Adipocyte (in vitro differentiated cells): ENCODE measurements around the gene PIK3IP1.

Source experiments
- DNase-seq: peaks from one replicate; pipeline ENCODE4 v3.0.0-alpha.2; 2015; ENCODE audit warnings: low read depth
- H3K27me3 ChIP-seq: replicated peaks from 2 replicates; pipeline ENCODE4 v1.7.0; 2013; ENCODE audit warnings: mild to moderate bottlenecking, low read length, moderate library complexity; ENCODE audit not compliant: control insufficient read depth, insufficient read depth
- H3K36me3 ChIP-seq: 2 replicates; pipeline ENCODE4 v1.7.0; 2013; ENCODE audit warnings: low read length, mild to moderate bottlenecking, moderate library complexity; ENCODE audit not compliant: control insufficient read depth, insufficient read depth, severe bottlenecking
- H3K4me1 ChIP-seq: 2 replicates; pipeline ENCODE4 v1.7.0; 2013; ENCODE audit warnings: mild to moderate bottlenecking, low read length, moderate library complexity; ENCODE audit not compliant: control insufficient read depth, insufficient read depth
- H3K4me3 ChIP-seq: 2 replicates; pipeline ENCODE4 v1.7.0; 2013; ENCODE audit warnings: mild to moderate bottlenecking, low read length, moderate library complexity
- H3K9ac ChIP-seq: 2 replicates; pipeline ENCODE4 v1.7.0; 2013; ENCODE audit warnings: mild to moderate bottlenecking, low read length, moderate library complexity
- H3K9me3 ChIP-seq: 2 replicates; pipeline ENCODE4 v1.7.0; 2013; ENCODE audit warnings: mild to moderate bottlenecking, low read length, moderate library complexity; ENCODE audit not compliant: control insufficient read depth

PIK3IP1 gene

GRCh38 chr22:31305194-31305593 is 12.9 kb upstream of the PIK3IP1 start:
- Histone ChIP-seq H3K27me3 (no peaks in the 10 kb centered on the region), H3K36me3 (no peaks in the 10 kb centered on the region), H3K4me1 (peaks cover 3% of the 10 kb centered on the region), H3K9me3 (no peaks in the 10 kb centered on the region), H3K9ac (no peak overlapping the region), H3K4me3 (no peak overlapping the region)
- no peak for DNase-seq

- H3K4me3 ChIP-seq = no peak overlapping the region
- no peaks in the 10 kb centered on the region for H3K9me3 ChIP-seq
- no peaks in the 10 kb centered on the region for H3K36me3 ChIP-seq
- H3K27me3 ChIP-seq = no peaks in the 10 kb centered on the region
- H3K9ac ChIP-seq = no peak overlapping the region
- no peak for DNase-seq
- peaks cover 8% of the 10 kb centered on the region for H3K4me1 ChIP-seq
Observed at GRCh38 chr22:31302537-31302936, 10.2 kb upstream of the PIK3IP1 start.

DNA sequence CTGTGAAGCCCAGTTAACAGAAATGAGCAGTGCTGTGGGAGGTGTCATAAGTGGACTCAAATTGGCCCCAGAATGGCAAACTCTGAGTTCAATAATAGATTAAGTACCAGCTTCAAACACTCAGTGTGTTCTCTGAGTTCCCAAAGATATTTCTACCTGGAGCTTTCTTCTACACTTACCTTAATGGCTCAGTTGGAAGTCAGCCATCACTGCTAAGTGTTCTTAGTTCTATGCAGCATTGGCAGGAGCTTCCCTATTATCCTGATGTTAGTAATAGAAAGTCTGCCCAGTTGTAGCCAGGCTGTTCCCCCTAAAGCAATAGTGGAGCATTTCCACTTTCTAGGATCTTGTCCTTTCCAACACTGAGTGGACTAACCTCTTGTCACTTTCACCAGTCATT is 9.7 kb upstream of the PIK3IP1 start:
- Histone ChIP-seq H3K4me1 (peaks cover 12% of the 10 kb centered on the region), H3K36me3 (no peaks in the 10 kb centered on the region), H3K9me3 (no peaks in the 10 kb centered on the region), H3K4me3 (no peak overlapping the region), H3K27me3 (no peaks in the 10 kb centered on the region), H3K9ac (no peak overlapping the region)
- no peak for DNase-seq

GRCh38 chr22:31300896-31301295 is 8.6 kb upstream of the PIK3IP1 start:
- DNase-seq = no peak
- Histone ChIP-seq H3K27me3 (no peaks in the 10 kb centered on the region), H3K9ac (no peak overlapping the region), H3K36me3 (no peaks in the 10 kb centered on the region), H3K4me1 (peaks cover 22% of the 10 kb centered on the region), H3K4me3 (no peak overlapping the region), H3K9me3 (no peaks in the 10 kb centered on the region)

- Histone ChIP-seq H3K27me3 (no peaks in the 10 kb centered on the region), H3K4me3 (peak overlapping the region; percentile 71), H3K36me3 (no peaks in the 10 kb centered on the region), H3K9me3 (no peaks in the 10 kb centered on the region), H3K9ac (peak overlapping the region; percentile 78), H3K4me1 (peaks cover 45% of the 10 kb centered on the region)
- peak; percentile 34 for DNase-seq
Observed at GRCh38 chr22:31295831-31296657, 3.8 kb upstream of the PIK3IP1 start.

GRCh38 chr22:31295360-31295759 is 3.1 kb upstream of the PIK3IP1 start:
- no peaks in the 10 kb centered on the region for H3K9me3 ChIP-seq
- peak overlapping the region; percentile 78 for H3K9ac ChIP-seq
- H3K27me3 ChIP-seq = no peaks in the 10 kb centered on the region
- H3K36me3 ChIP-seq = no peaks in the 10 kb centered on the region
- no peak for DNase-seq
- H3K4me1 ChIP-seq = peaks cover 43% of the 10 kb centered on the region
- H3K4me3 ChIP-seq = peak overlapping the region; percentile 71

- Histone ChIP-seq H3K9ac (peak overlapping the region; percentile 93), H3K4me3 (peak overlapping the region; percentile 94), H3K27me3 (no peaks in the 10 kb centered on the region), H3K9me3 (no peaks in the 10 kb centered on the region), H3K4me1 (peaks cover 47% of the 10 kb centered on the region), H3K36me3 (peaks cover 24% of the 10 kb centered on the region)
- peak; percentile 62 for DNase-seq
Observed at GRCh38 chr22:31291481-31292235, 630 bp downstream of the PIK3IP1 start.

GRCh38 chr22:31290494-31291471 is 1.5 kb downstream of the PIK3IP1 start:
- peak overlapping the region; percentile 94 for H3K4me3 ChIP-seq
- peaks cover 33% of the 10 kb centered on the region for H3K36me3 ChIP-seq
- peak overlapping the region; percentile 93 for H3K9ac ChIP-seq
- no peaks in the 10 kb centered on the region for H3K27me3 ChIP-seq
- peaks cover 39% of the 10 kb centered on the region for H3K4me1 ChIP-seq
- DNase-seq = peak; percentile 99
- no peaks in the 10 kb centered on the region for H3K9me3 ChIP-seq

DNA sequence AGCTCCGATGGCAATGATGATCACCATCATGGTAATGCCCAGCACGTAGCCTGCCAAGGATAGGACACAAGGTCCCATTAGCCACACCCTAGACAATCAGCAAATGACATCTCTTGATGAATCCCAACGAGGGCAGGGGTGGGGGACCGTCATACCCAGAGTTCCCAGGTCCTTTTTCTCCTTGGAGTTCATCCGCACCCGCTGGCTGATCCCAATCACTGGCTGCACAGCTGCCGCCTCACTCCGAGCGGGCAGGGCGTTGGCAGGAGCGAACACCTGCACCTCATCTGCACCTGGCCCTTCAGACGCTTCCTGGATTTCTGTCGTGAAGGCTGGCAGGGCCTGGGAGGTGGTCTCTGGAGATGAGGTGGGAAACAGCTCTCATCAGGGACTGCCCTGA is 2.9 kb downstream of the PIK3IP1 start:
- Histone ChIP-seq H3K4me1 (peaks cover 32% of the 10 kb centered on the region), H3K4me3 (peak overlapping the region; percentile 94), H3K9ac (peak overlapping the region; percentile 93), H3K36me3 (peaks cover 47% of the 10 kb centered on the region), H3K27me3 (no peaks in the 10 kb centered on the region), H3K9me3 (no peaks in the 10 kb centered on the region)
- DNase-seq = no peak

GRCh38 chr22:31288496-31289240 is 3.6 kb downstream of the PIK3IP1 start:
- Histone ChIP-seq H3K36me3 (peaks cover 53% of the 10 kb centered on the region), H3K4me1 (peaks cover 29% of the 10 kb centered on the region), H3K9me3 (no peaks in the 10 kb centered on the region), H3K4me3 (no peak overlapping the region), H3K9ac (peak overlapping the region; percentile 58), H3K27me3 (no peaks in the 10 kb centered on the region)
- DNase-seq = no peak
